Brain microvascular endothelial cell (primary cell): ENCODE measurements around the gene CYP3A4.
A peak's percentile ranks its signal among the peaks of the same experiment; 100 is the strongest.
"Not testable (repeated sequence)": the region's sequence is repeated elsewhere in the genome, so short reads cannot be mapped to it uniquely, and the experiment has no call there.

Experiments
- DNase-seq: peaks from one replicate; pipeline ENCODE4 v3.0.0-alpha.2; 2020
- H3K27ac ChIP-seq: fragments of 250-450 bp; sonication (Bioruptor Pico); 2 replicates; pipeline ENCODE4 v1.5.1; 2020; ENCODE audit warnings: mild to moderate bottlenecking, moderate library complexity
- H3K27me3 ChIP-seq: fragments of 250-450 bp; sonication (Bioruptor Pico); replicated peaks from 2 replicates; pipeline ENCODE4 v1.5.1; 2020; ENCODE audit warnings: mild to moderate bottlenecking
- H3K36me3 ChIP-seq: fragments of 250-450 bp; sonication (Bioruptor Pico); replicated peaks from 2 replicates; pipeline ENCODE4 v1.5.1; 2020; ENCODE audit warnings: mild to moderate bottlenecking
- H3K4me3 ChIP-seq: 2 replicates; pipeline ENCODE4 v1.5.1; 2011; ENCODE audit warnings: low read depth, mild to moderate bottlenecking, control low read depth, low read length, moderate library complexity
- CTCF ChIP-seq: IDR thresholded peaks from 2 replicates; pipeline ENCODE4 v1.5.1; 2011; ENCODE audit warnings: low read depth, mild to moderate bottlenecking, moderate library complexity, low read length, control low read depth, inconsistent platforms; ENCODE audit errors: missing control alignments
- in situ Hi-C: cut with HindIII; loops from 2 replicates; pipeline ENCODE4 v1.10.0; 2017; ENCODE audit warnings: low sequenced_read_pairs, low pct_ligation_motif_present

Gene CYP3A4

GRCh38 chr7:99739699-99740572 is 44.0 kb downstream of the CYP3A4 start:
- in situ Hi-C loops = no loop called here
- DNase-seq = no peak
- Histone ChIP-seq H3K27ac (no peak overlapping the region), H3K27me3 (peaks cover 3% of the 10 kb centered on the region), H3K4me3 (no peak overlapping the region), H3K36me3 (no peaks in the 10 kb centered on the region)
- no peak for TF ChIP-seq CTCF

- Histone ChIP-seq H3K27me3 (no peaks in the 10 kb centered on the region), H3K27ac (no peak overlapping the region), H3K4me3 (no peak overlapping the region), H3K36me3 (no peaks in the 10 kb centered on the region)
- in situ Hi-C loops = no loop called here
- no peak for DNase-seq
- no peak for TF ChIP-seq CTCF
Observed at GRCh38 chr7:99737726-99738125, 46.3 kb downstream of the CYP3A4 start.

- H3K27me3 ChIP-seq, H3K36me3 ChIP-seq, H3K4me3 ChIP-seq, in situ Hi-C loops, DNase-seq, H3K27ac ChIP-seq: not testable (repeated sequence)
Observed at GRCh38 chr7:99736667-99737066, 47.3 kb downstream of the CYP3A4 start.

GRCh38 chr7:99734987-99735386 is 49.0 kb downstream of the CYP3A4 start, which contains the start of gene CYP3A7:
Gene CYP3A7 (minus strand): TSS chr7:99735196. CDS start chr7:99735093, 103 bp downstream.
- no peak within 1 kb of the TSS for H3K27ac ChIP-seq
- no peaks in the 10 kb centered on the region for H3K36me3 ChIP-seq
- no peak for DNase-seq
- no peaks in the 10 kb centered on the region for H3K27me3 ChIP-seq
- no peak for TF ChIP-seq CTCF
- in situ Hi-C loops = no loop called here
- no peak within 1 kb of the TSS for H3K4me3 ChIP-seq

GRCh38 chr7:99733448-99733847 is 50.5 kb downstream of the CYP3A4 start:
- H3K27ac ChIP-seq = no peak overlapping the region
- in situ Hi-C loops = no loop called here
- H3K27me3 ChIP-seq = no peaks in the 10 kb centered on the region
- peak; percentile 66 for TF ChIP-seq CTCF
- DNase-seq = no peak
- H3K36me3 ChIP-seq = no peaks in the 10 kb centered on the region
- H3K4me3 ChIP-seq = no peak overlapping the region

- TF ChIP-seq CTCF = no peak
- Histone ChIP-seq H3K27ac (no peak overlapping the region), H3K4me3 (no peak overlapping the region), H3K27me3 (no peaks in the 10 kb centered on the region), H3K36me3 (no peaks in the 10 kb centered on the region)
- in situ Hi-C loops = no loop called here
- DNase-seq = no peak
Observed at GRCh38 chr7:99733003-99733402, 51.0 kb downstream of the CYP3A4 start.
